Muscle of leg (tissue), 11 donors: ENCODE measurements around the gene NHERF1. TPM values are rescaled to one million over a fixed set of nuclear protein-coding genes. Genes with fewer than 3 reads are reported as not detected.

Experiments
- DNase-seq: peaks from one replicate; pipeline ENCODE4 v3.0.0; 2013
- H3K27ac ChIP-seq: one replicate; pipeline ENCODE4 v1.5.1; 2013; ENCODE audit warnings: mild to moderate bottlenecking, low read length, control low read depth
- H3K27me3 ChIP-seq: one replicate; pipeline ENCODE4 v1.6.1; 2013; ENCODE audit warnings: low read length; ENCODE audit not compliant: control insufficient read depth, insufficient read depth
- H3K36me3 ChIP-seq: one replicate; pipeline ENCODE4 v1.6.1; 2013; ENCODE audit warnings: low read length; ENCODE audit not compliant: control insufficient read depth, insufficient read depth
- H3K4me1 ChIP-seq: one replicate; pipeline ENCODE4 v1.6.1; 2013; ENCODE audit warnings: low read length; ENCODE audit not compliant: control insufficient read depth, insufficient read depth
- H3K4me3 ChIP-seq: one replicate; pipeline ENCODE4 v1.5.1; 2013; ENCODE audit warnings: low read length, control low read depth
- H3K9me3 ChIP-seq: replicated peaks from 2 replicates; pipeline ENCODE4 v1.6.1; 2013; ENCODE audit warnings: low read depth, low read length; ENCODE audit not compliant: control insufficient read depth
- WGBS: methylation state at CpG from one replicate; pipeline ENCODE4 v1.1.5; 2013; ENCODE audit warnings: missing lambda C conversion rate; ENCODE audit not compliant: insufficient coverage; 5-methylcytosine and 5-hydroxymethylcytosine counted together
- polyA plus RNA-seq, 8 donors: library from polyadenylated mRNA; unstranded; fragments of 120-200 nt; gene quantifications; one replicate each; pipeline versions ENCODE4 v1.2.1 to v1.2.3, GENCODE V29; 2013; ENCODE audit warnings: inconsistent platforms in 1 of 8, low replicate concordance in 1 of 8; ENCODE audit not compliant: insufficient read length in 8 of 8, insufficient read depth in 1 of 8
- total RNA-seq: library from RNA; stranded (reverse); fragments of 120-200 nt; gene quantifications from one replicate; pipeline ENCODE4 v1.2.4, GENCODE V29; 2013

The NHERF1 gene
- total and polyA plus RNA-seq, 9 donors, result 3.5 to 24.4 (median 6.6) TPM

DNA sequence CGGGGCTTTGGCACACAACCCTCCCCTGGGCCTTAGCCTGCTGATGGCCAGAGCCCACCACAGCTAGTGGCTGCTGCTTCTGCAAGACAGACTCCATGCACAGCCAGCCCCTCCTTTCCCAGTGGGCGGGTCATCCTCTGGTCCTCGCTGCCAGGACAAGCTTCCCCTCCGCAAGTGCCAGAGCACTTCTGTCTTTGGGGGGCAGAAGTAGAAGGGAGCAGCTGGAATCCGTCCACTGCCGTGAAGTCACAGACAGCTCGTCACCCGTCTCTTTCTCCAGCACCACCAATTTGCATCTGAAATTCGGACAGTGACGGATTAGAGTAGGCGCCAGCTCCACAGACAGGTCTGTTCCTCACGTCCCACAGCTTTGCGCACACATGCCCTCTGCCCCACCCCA lies 59.0 kb downstream of the NHERF1 start:
- no peak overlapping the region for H3K27ac ChIP-seq
- H3K4me3 ChIP-seq, result no peak overlapping the region
- peaks cover 18% of the 10 kb centered on the region for H3K36me3 ChIP-seq
- no peaks in the 10 kb centered on the region for H3K27me3 ChIP-seq
- 80% methylated on average over 10 of the region's 13 CpGs for WGBS
- peaks cover 27% of the 10 kb centered on the region for H3K4me1 ChIP-seq
- H3K9me3 ChIP-seq, result no peaks in the 10 kb centered on the region
- no peak for DNase-seq

- peak; percentile 48 for DNase-seq
- Histone ChIP-seq H3K27me3 (no peaks in the 10 kb centered on the region), H3K9me3 (no peaks in the 10 kb centered on the region), H3K4me3 (no peak overlapping the region), H3K36me3 (peaks cover 16% of the 10 kb centered on the region), H3K4me1 (peaks cover 32% of the 10 kb centered on the region), H3K27ac (no peak overlapping the region)
- 63% methylated on average over 5 of the region's 6 CpGs for WGBS
Observed at GRCh38 chr17:74807925-74808324, 59.5 kb downstream of the NHERF1 start.

DNA sequence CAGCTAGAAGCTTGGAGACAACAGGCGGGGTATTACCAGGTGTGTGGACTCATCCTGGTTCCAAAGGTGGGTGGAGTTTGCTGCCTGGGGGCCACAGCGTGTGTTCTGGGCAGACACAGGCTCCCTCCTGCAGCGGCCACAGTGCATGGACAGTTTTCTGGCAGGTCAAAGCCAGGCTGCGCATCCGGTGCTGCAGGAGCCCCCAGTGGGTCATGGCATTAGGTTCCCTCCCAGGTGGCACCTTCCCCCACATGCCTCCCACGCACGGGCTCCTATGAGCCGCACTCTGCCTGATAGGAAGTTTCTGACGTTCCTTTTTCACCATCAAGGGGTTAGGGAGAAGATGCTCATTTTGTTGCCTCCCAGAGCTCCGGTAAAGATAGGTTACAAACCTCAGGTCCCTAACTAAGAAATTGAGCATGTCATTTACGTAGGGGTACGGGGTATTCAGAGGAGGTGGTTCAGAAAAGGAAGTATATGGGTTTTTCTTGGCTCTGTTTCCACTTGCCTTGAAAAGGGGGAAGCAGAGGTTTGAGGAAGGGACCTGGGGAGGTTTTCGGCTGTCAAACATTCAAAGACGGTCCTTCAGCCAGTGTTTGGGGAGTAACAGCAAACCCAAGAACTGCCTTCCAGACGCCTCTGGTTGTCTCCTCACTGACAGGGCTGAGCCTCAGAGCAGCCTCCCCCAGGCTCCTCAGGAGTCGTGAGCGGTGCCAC lies 60.4 kb downstream of the NHERF1 start:
- no peaks in the 10 kb centered on the region for H3K27me3 ChIP-seq
- no peak overlapping the region for H3K4me3 ChIP-seq
- no peak overlapping the region for H3K27ac ChIP-seq
- DNase-seq, result peak; percentile 40
- H3K36me3 ChIP-seq, result peaks cover 16% of the 10 kb centered on the region
- 79% methylated on average over 8 of the region's 17 CpGs for WGBS
- H3K4me1 ChIP-seq, result peaks cover 36% of the 10 kb centered on the region
- H3K9me3 ChIP-seq, result no peaks in the 10 kb centered on the region

GRCh38 chr17:74810699-74811485 lies 62.5 kb downstream of the NHERF1 start:
- Histone ChIP-seq H3K36me3 (peaks cover 11% of the 10 kb centered on the region), H3K27ac (no peak overlapping the region), H3K4me3 (no peak overlapping the region), H3K9me3 (no peaks in the 10 kb centered on the region), H3K4me1 (peaks cover 52% of the 10 kb centered on the region), H3K27me3 (no peaks in the 10 kb centered on the region)
- no peak for DNase-seq
- 77% methylated on average over 9 of the region's 15 CpGs for WGBS

DNA sequence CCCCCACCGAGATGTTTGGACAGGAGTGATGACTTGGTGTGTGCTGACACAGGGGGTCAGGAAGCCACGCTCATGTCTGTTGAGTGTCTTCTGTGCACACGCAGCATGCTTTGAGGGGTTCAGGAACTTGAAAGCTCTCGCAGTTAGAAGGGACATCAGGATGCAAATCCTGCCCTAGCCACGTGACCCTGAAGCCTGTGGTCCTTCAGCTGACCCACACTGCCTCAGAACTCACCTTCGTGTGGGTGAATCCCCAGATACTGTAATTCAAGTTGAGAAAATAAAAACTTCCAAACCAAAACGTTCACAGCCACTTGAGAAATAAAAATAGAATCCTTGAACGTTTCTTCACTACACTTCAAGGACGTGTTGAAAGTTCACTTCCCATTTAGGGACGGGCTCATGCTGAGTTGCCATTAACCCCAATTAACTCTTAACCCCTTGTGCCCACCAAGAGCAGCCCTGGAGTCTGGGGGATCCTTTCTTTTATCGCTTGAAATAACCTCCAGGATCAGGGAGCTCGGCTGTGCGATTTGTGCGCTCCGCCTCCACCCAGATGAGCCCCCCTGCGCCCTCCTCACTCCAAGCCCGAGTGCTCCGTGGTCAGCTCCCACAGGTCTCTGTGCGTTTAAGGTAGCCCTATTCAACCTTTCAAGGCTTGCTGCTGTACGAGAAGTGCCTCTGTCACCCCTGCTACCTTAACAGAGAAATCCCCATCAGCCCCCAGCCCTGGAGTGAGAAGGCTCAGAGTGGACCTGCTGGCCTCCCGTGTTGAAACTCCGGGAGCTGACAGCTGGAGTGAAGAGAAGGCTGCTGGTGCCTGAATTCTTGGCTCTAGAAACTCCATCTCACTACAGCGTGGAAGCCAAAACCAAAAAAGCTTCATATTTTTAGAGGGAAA lies 63.9 kb downstream of the NHERF1 start:
- Histone ChIP-seq H3K9me3 (no peaks in the 10 kb centered on the region), H3K4me3 (no peak overlapping the region), H3K4me1 (peaks cover 50% of the 10 kb centered on the region), H3K27ac (no peak overlapping the region), H3K27me3 (no peaks in the 10 kb centered on the region), H3K36me3 (peaks cover 4% of the 10 kb centered on the region)
- DNase-seq, result peak; percentile 69
- WGBS, result 28% methylated on average over 13 of the region's 23 CpGs

GRCh38 chr17:74814453-74814852 lies 66.0 kb downstream of the NHERF1 start:
- no peak overlapping the region for H3K27ac ChIP-seq
- peaks cover 7% of the 10 kb centered on the region for H3K36me3 ChIP-seq
- 79% methylated on average over 2 of the region's 5 CpGs for WGBS
- H3K27me3 ChIP-seq, result no peaks in the 10 kb centered on the region
- H3K4me3 ChIP-seq, result no peak overlapping the region
- H3K9me3 ChIP-seq, result no peaks in the 10 kb centered on the region
- no peak for DNase-seq
- H3K4me1 ChIP-seq, result peaks cover 40% of the 10 kb centered on the region

GRCh38 chr17:74815067-74815466 lies 66.6 kb downstream of the NHERF1 start:
- DNase-seq, result no peak
- Histone ChIP-seq H3K36me3 (peaks cover 13% of the 10 kb centered on the region), H3K4me1 (peaks cover 40% of the 10 kb centered on the region), H3K9me3 (no peaks in the 10 kb centered on the region), H3K27me3 (no peaks in the 10 kb centered on the region), H3K27ac (no peak overlapping the region), H3K4me3 (no peak overlapping the region)
- 88% methylated on average over 4 of the region's 7 CpGs for WGBS

- no peak for DNase-seq
- Histone ChIP-seq H3K27me3 (no peaks in the 10 kb centered on the region), H3K27ac (no peak overlapping the region), H3K4me1 (peaks cover 38% of the 10 kb centered on the region), H3K9me3 (no peaks in the 10 kb centered on the region), H3K36me3 (peaks cover 18% of the 10 kb centered on the region), H3K4me3 (no peak overlapping the region)
- WGBS, result 72% methylated on average over 11 of the region's 15 CpGs
Observed at GRCh38 chr17:74815550-74816370, 67.3 kb downstream of the NHERF1 start.

GRCh38 chr17:74816905-74817620 lies 68.6 kb downstream of the NHERF1 start:
- Histone ChIP-seq H3K27ac (no peak overlapping the region), H3K27me3 (no peaks in the 10 kb centered on the region), H3K4me1 (peaks cover 46% of the 10 kb centered on the region), H3K4me3 (no peak overlapping the region), H3K36me3 (peaks cover 22% of the 10 kb centered on the region), H3K9me3 (no peaks in the 10 kb centered on the region)
- DNase-seq, result no peak
- 88% methylated on average over 10 of the region's 18 CpGs for WGBS
